VCaP (cell line): Measurements from ENCODE around the gene PLEKHJ1.

Experiments used
- H3K27ac ChIP-seq: fragments of 450-650 bp; 2 replicates; pipeline ENCODE4 v1.5.1; 2017
- CTCF ChIP-seq: fragments of 450-650 bp; conservative IDR thresholded peaks from 2 replicates; pipeline ENCODE4 v1.5.1; 2017; ENCODE audit warnings: mild to moderate bottlenecking, moderate library complexity

The PLEKHJ1 gene

GRCh38 chr19:2228157-2229030 lies 7.7 kb downstream of the PLEKHJ1 start:
- no peak for TF ChIP-seq CTCF
- H3K27ac ChIP-seq: no peak overlapping the region

DNA sequence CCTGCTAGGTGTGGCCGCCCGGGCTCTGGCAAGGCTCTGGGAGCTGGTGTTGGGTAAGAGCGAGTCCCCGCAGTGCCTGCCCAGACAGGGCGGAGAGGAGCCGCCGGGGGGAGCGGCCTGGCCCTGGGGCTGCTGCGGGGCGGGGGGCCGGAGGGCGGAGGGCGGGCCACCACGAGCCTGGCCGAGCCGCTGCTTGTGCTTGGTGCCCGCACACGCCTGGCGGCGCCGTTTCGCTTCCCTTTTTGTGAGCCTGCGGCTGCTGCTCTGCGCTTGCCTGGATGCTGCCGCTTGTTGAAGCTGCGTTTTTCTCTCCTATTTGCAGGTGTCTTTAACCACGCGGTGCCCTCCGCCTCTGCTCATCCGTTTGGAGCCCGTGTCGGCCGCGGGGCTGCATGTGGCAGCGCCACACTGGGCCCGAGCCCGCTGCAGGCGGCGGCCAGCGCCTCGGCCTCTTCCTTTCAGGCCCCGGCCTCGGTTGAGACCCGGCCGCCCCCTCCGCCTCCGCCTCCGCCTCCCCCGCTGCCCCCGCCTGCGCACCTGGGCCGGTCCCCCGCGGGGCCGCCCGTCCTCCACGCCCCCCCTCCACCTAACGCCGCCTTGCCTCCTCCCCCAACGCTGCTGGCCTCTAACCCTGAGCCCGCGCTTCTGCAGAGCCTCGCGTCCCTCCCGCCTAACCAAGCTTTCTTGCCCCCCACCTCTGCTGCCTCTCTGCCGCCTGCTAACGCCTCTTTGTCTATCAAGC lies 8.5 kb downstream of the PLEKHJ1 start:
- TF ChIP-seq CTCF: no peak
- H3K27ac ChIP-seq: no peak overlapping the region

DNA sequence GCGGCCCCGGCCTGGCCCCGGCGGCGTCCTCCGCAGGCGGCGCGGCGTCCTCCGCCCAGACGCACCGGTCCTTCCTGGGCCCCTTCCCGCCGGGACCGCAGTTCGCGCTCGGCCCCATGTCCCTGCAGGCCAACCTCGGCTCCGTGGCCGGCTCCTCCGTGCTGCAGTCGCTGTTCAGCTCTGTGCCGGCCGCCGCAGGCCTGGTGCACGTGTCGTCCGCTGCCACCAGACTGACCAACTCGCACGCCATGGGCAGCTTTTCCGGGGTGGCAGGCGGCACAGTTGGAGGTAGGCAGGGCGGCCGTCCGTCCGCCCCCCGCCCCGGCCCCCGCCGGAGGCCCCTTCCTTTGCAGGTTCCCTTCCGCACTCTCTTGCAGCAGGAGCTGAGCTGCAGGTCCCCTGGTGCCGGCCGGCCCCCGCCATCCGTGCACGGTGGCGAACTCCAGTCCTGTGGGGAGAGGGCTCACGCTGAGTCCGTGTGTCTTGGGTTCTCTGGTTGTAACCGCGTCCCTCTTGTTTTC lies 9.2 kb downstream of the PLEKHJ1 start:
- no peak overlapping the region for H3K27ac ChIP-seq
- no peak for TF ChIP-seq CTCF

- no peak for TF ChIP-seq CTCF
- H3K27ac ChIP-seq: no peak overlapping the region
These were observed 9.9 kb downstream of the PLEKHJ1 start for GRCh38 chr19:2226051-2226839.

DNA sequence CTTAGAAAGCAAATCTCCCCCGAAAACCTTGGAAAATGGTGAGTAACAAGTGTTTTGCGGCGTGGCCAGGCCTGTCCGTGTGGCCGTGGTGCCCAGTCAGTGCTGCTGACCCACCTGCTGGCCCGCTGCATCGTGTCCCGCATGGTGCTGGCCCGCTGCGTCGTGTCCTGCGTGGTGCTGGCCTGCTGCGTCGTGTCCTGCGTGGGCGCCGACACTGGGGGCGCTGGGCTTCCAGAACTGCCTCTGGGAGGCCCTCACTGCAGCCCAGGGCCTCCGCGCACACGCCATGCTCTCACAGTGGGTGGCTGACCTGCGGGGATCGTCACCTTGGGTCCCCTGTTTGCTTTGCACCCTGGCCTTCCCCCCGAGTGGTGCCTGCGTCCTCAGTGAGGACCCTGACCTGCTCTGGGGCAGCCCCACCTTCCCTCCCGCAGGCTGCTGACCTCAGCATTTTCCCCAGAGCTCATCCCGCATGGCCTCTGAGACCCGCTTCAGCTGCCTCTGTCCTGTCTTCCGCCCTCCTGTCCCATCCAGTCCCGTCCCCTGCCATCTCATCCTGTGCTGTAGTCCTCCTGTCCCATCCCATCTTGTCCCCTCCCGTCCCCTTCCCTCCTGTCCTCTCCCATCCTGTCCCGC lies 10.6 kb downstream of the PLEKHJ1 start:
- no peak overlapping the region for H3K27ac ChIP-seq
- no peak for TF ChIP-seq CTCF

DNA sequence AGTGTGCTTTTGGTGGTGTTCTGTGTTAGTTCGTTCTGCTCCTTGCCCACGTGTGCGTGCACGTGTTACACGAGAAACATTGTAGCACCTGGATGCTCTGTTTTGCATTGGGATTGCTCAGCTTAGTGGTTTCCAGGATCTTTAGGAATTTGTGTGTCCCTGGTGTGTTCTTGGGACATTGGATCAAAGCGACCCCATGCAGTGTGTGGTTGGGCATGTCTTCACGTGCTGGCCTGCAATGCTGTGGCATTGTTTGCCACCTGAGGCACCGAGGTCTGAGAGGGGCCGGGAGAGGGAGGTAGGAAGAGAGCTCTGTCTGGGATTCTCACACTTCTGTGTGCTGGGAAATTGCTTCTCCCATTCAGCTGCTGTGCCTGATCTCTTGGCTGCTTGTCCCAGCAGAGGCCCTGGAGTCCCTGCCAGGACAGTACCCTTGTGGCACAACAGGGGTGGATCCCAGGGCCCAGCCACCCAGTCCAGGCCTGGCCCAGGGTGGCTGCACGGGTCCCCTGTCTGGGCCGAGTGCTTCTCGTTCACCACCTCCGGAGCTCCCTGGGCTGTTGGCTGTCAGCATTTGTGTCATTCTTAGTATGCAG lies 11.3 kb downstream of the PLEKHJ1 start:
- no peak overlapping the region for H3K27ac ChIP-seq
- no peak for TF ChIP-seq CTCF
